ENCODE data around the gene FAM53B. TPM values are rescaled to one million over a fixed set of nuclear protein-coding genes. Genes with fewer than 3 reads are reported as not detected.

FAM53B gene
- total RNA-seq, 1 donor, result 12.7 TPM

- Histone ChIP-seq H3K9me3 (ENCODE audit: low read depth, low read length) (no peaks in the 10 kb centered on the region), H3K36me3 (ENCODE audit: insufficient read depth, low read length) (no peaks in the 10 kb centered on the region), H3K4me2 (ENCODE audit: insufficient read depth, low read length) (no peak overlapping the region), H3K4me3 (ENCODE audit: insufficient read depth, low read length) (no peak overlapping the region), H3K27me3 (ENCODE audit: insufficient read depth, low read length) (no peaks in the 10 kb centered on the region), H3K27ac (ENCODE audit: low read depth, low read length) (no peak overlapping the region), H2AFZ (ENCODE audit: low read length) (no peak overlapping the region), H4K20me1 (ENCODE audit: insufficient read depth, low read length) (no peaks in the 10 kb centered on the region), H3K79me2 (ENCODE audit: insufficient read depth, low read length) (no peaks in the 10 kb centered on the region), H3K4me1 (ENCODE audit: insufficient read depth, low read length) (peaks cover 4% of the 10 kb centered on the region)
- no peak for DNase-seq (ENCODE audit: insufficient read length, low spot score, missing footprints)
- no peak for TF ChIP-seq CTCF (IDR thresholded peaks at IDR 0.05; ENCODE audit: extremely low read depth, low read depth, low read length)
Observed at GRCh38 chr10:124618470-124619073, 125.6 kb downstream of the FAM53B start.

- Histone ChIP-seq H3K36me3 (ENCODE audit: insufficient read depth, low read length) (no peaks in the 10 kb centered on the region), H3K4me2 (ENCODE audit: insufficient read depth, low read length) (no peak overlapping the region), H3K4me3 (ENCODE audit: insufficient read depth, low read length) (no peak overlapping the region), H3K79me2 (ENCODE audit: insufficient read depth, low read length) (no peaks in the 10 kb centered on the region), H2AFZ (ENCODE audit: low read length) (no peak overlapping the region), H3K4me1 (ENCODE audit: insufficient read depth, low read length) (peaks cover 4% of the 10 kb centered on the region), H3K9me3 (ENCODE audit: low read depth, low read length) (no peaks in the 10 kb centered on the region), H3K27ac (ENCODE audit: low read depth, low read length) (no peak overlapping the region), H3K27me3 (ENCODE audit: insufficient read depth, low read length) (no peaks in the 10 kb centered on the region), H4K20me1 (ENCODE audit: insufficient read depth, low read length) (no peaks in the 10 kb centered on the region)
- no peak for TF ChIP-seq CTCF (IDR thresholded peaks at IDR 0.05; ENCODE audit: extremely low read depth, low read depth, low read length)
- no peak for DNase-seq (ENCODE audit: insufficient read length, low spot score, missing footprints)
Observed at GRCh38 chr10:124616836-124617130, 127.4 kb downstream of the FAM53B start.

- no peak for DNase-seq (ENCODE audit: insufficient read length, low spot score, missing footprints)
- H3K4me2 ChIP-seq (ENCODE audit: insufficient read depth, low read length), result no peak overlapping the region
- H3K27me3 ChIP-seq (ENCODE audit: insufficient read depth, low read length), result no peaks in the 10 kb centered on the region
- H3K4me1 ChIP-seq (ENCODE audit: insufficient read depth, low read length), result peaks cover 4% of the 10 kb centered on the region
- H3K27ac ChIP-seq (ENCODE audit: low read depth, low read length), result no peak overlapping the region
- H3K9me3 ChIP-seq (ENCODE audit: low read depth, low read length), result no peaks in the 10 kb centered on the region
- H3K36me3 ChIP-seq (ENCODE audit: insufficient read depth, low read length), result no peaks in the 10 kb centered on the region
- no peaks in the 10 kb centered on the region for H4K20me1 ChIP-seq (ENCODE audit: insufficient read depth, low read length)
- no peaks in the 10 kb centered on the region for H3K79me2 ChIP-seq (ENCODE audit: insufficient read depth, low read length)
- no peak overlapping the region for H2AFZ ChIP-seq (ENCODE audit: low read length)
- TF ChIP-seq CTCF (IDR thresholded peaks at IDR 0.05; ENCODE audit: extremely low read depth, low read depth, low read length), result no peak
- no peak overlapping the region for H3K4me3 ChIP-seq (ENCODE audit: insufficient read depth, low read length)
Observed at GRCh38 chr10:124616040-124616835, 127.9 kb downstream of the FAM53B start.

- Histone ChIP-seq H3K9me3 (ENCODE audit: low read depth, low read length) (no peaks in the 10 kb centered on the region), H3K27ac (ENCODE audit: low read depth, low read length) (no peak overlapping the region), H3K4me2 (ENCODE audit: insufficient read depth, low read length) (no peak overlapping the region), H3K4me1 (ENCODE audit: insufficient read depth, low read length) (peaks cover 4% of the 10 kb centered on the region), H3K79me2 (ENCODE audit: insufficient read depth, low read length) (no peaks in the 10 kb centered on the region), H3K27me3 (ENCODE audit: insufficient read depth, low read length) (no peaks in the 10 kb centered on the region), H2AFZ (ENCODE audit: low read length) (no peak overlapping the region), H4K20me1 (ENCODE audit: insufficient read depth, low read length) (no peaks in the 10 kb centered on the region), H3K4me3 (ENCODE audit: insufficient read depth, low read length) (no peak overlapping the region), H3K36me3 (ENCODE audit: insufficient read depth, low read length) (no peaks in the 10 kb centered on the region)
- no peak for DNase-seq (ENCODE audit: insufficient read length, low spot score, missing footprints)
- no peak for TF ChIP-seq CTCF (IDR thresholded peaks at IDR 0.05; ENCODE audit: extremely low read depth, low read depth, low read length)
Observed at GRCh38 chr10:124615259-124615658, 128.9 kb downstream of the FAM53B start.
